HK-2 (cell line): Measurements from ENCODE around the gene MYH15.

ENCODE experiments used
- DNase-seq: peaks from one replicate; pipeline ENCODE4 v3.0.0-alpha.2; 2018; ENCODE audit not compliant: unreplicated experiment

MYH15 gene

GRCh38 chr3:108510496-108510895 lies at the start of gene MYH15:
MYH15 (minus strand) TSS chr3:108510596; CDS start chr3:108510530, 66 bp downstream.
- no peak for DNase-seq

- DNase-seq: no peak
Measured at GRCh38 chr3:108555966-108556581, 45.7 kb upstream of the MYH15 start.

- no peak for DNase-seq
Measured at GRCh38 chr3:108554913-108555571, 44.6 kb upstream of the MYH15 start.

- DNase-seq: no peak
Measured at GRCh38 chr3:108554229-108554628, 43.8 kb upstream of the MYH15 start.

GRCh38 chr3:108552267-108553159 lies 42.1 kb upstream of the MYH15 start:
- DNase-seq: no peak

GRCh38 chr3:108548886-108549285 lies 38.5 kb upstream of the MYH15 start:
- no peak for DNase-seq

GRCh38 chr3:108548304-108548703 lies 37.9 kb upstream of the MYH15 start:
- DNase-seq: no peak

GRCh38 chr3:108546692-108547091 lies 36.3 kb upstream of the MYH15 start:
- no peak for DNase-seq

GRCh38 chr3:108546247-108546646 lies 35.9 kb upstream of the MYH15 start:
- DNase-seq: no peak

- no peak for DNase-seq
Measured at GRCh38 chr3:108538083-108538482, 27.7 kb upstream of the MYH15 start.

- no peak for DNase-seq
Measured at GRCh38 chr3:108528459-108529252, 18.3 kb upstream of the MYH15 start.

- no peak for DNase-seq
Measured at GRCh38 chr3:108527817-108528216, 17.4 kb upstream of the MYH15 start.

GRCh38 chr3:108527109-108527508 lies 16.7 kb upstream of the MYH15 start:
- no peak for DNase-seq

- DNase-seq: no peak
Measured at GRCh38 chr3:108525971-108526370, 15.6 kb upstream of the MYH15 start.

GRCh38 chr3:108525256-108525655 lies 14.9 kb upstream of the MYH15 start:
- no peak for DNase-seq

- no peak for DNase-seq
Measured at GRCh38 chr3:108524537-108524936, 14.1 kb upstream of the MYH15 start.

- DNase-seq: no peak
Measured at GRCh38 chr3:108518895-108519294, 8.5 kb upstream of the MYH15 start.

- DNase-seq: no peak
Measured at GRCh38 chr3:108516881-108517280, 6.5 kb upstream of the MYH15 start.

- no peak for DNase-seq
Measured at GRCh38 chr3:108513961-108514360, 3.6 kb upstream of the MYH15 start.

- DNase-seq: no peak
Measured at GRCh38 chr3:108512671-108513070, 2.3 kb upstream of the MYH15 start.

GRCh38 chr3:108511490-108511889 lies 1.1 kb upstream of the MYH15 start:
- DNase-seq: no peak

GRCh38 chr3:108511055-108511454 lies 659 bp upstream of the MYH15 start:
- no peak for DNase-seq
